Measurements from ENCODE around the gene RAPGEF2. TPM values are rescaled to one million over a fixed set of nuclear protein-coding genes. Genes with fewer than 3 reads are reported as not detected.

The RAPGEF2 gene
- total and polyA plus RNA-seq, 2 experiments from 2014 or later, result 8.4 to 79.3 TPM

DNA sequence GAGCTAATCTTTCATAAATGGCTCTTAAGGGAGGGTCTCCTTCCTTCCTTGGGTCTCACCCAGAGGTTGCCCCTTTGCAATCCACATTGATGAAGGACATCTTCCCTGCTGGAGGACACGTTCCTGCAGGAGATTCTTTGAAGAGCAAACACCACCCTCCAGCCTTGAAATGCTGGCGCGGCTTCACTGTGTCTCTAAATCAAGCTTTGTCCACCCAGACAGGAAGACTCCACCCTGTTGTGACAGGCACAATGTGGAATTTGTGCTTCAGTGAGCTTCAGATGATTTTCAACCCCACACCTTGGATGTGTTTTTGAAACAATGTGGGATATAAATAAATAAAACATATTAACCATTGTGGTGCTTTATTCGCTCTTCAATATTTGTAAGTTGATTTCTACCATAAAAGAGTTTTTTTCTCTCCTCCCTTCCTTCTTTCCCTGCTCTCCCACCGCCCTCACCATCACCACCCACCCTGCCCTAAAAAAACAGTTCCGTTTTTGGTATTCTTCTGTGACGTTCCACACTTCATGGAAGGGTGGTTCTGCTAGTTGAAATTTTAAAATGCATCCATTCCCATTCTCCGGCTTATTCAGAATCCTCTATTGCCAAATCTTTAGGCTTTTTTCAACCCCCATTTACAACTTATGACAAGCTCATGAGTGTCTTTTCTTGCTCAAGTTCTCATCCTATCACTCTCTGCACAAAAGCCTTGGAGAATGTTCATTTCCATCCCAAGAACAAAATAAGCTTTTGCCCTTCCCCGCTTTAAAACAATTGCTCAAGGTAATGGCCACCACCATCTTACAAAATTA lies 264.3 kb downstream of the RAPGEF2 start:
- no peaks in the 10 kb centered on the region for H4K20me1 ChIP-seq (ENCODE audit: insufficient read depth, poor library complexity, severe bottlenecking)
- no peak overlapping the region for H3K27ac ChIP-seq
- H3K4me3 ChIP-seq, result no peak overlapping the region
- no peak for DNase-seq (ENCODE audit: low spot score)
- H3K4me1 ChIP-seq (ENCODE audit: insufficient read depth), result no peaks in the 10 kb centered on the region
- no peaks in the 10 kb centered on the region for H3K9me2 ChIP-seq (replicated peaks; ENCODE audit: insufficient read depth)
- H3K9me3 ChIP-seq (ENCODE audit: low read depth), result no peaks in the 10 kb centered on the region
- H3K36me3 ChIP-seq (replicated peaks; ENCODE audit: insufficient read depth, low read depth), result no peaks in the 10 kb centered on the region
- no peak overlapping the region for H2AFZ ChIP-seq
- H3K27me3 ChIP-seq, result no peaks in the 10 kb centered on the region
- H3K4me2 ChIP-seq, result no peak overlapping the region
- WGBS (ENCODE audit: low lambda C conversion rate, missing lambda C conversion rate), result 79% methylated on average over 9 of the region's 9 CpGs
- no peaks in the 10 kb centered on the region for H3K79me2 ChIP-seq
- TF ChIP-seq EZH2phosphoT487 (IDR thresholded peaks at IDR 0.05; ENCODE audit: low read depth, severe bottlenecking, unreplicated experiment) (no peak), CTCF (IDR thresholded peaks at IDR 0.05; ENCODE audit: poor library complexity) (no peak), EZH2 (IDR thresholded peaks at IDR 0.05; ENCODE audit: borderline replicate concordance) (no peak)

DNA sequence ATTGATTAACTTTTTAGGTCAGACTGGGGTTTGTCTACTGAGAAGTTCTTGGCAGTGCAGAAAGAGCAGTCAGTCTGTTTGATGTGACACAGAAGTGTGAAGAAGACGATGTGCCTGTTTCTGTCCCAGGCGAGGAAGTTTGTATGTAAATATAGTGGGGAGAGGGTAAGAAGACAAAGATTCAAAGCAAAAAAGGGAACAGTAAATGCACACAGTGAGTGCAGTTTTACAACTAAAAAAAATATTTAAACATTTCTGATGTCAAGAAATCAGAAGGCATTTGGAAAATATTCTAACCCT lies 264.9 kb downstream of the RAPGEF2 start:
- H3K4me3 ChIP-seq, result no peak overlapping the region
- no peak overlapping the region for H3K27ac ChIP-seq
- TF ChIP-seq EZH2 (IDR thresholded peaks at IDR 0.05; ENCODE audit: borderline replicate concordance) (no peak), CTCF (IDR thresholded peaks at IDR 0.05; ENCODE audit: poor library complexity) (no peak), EZH2phosphoT487 (IDR thresholded peaks at IDR 0.05; ENCODE audit: low read depth, severe bottlenecking, unreplicated experiment) (no peak)
- no peak overlapping the region for H3K4me2 ChIP-seq
- no peaks in the 10 kb centered on the region for H3K79me2 ChIP-seq
- no peaks in the 10 kb centered on the region for H4K20me1 ChIP-seq (ENCODE audit: insufficient read depth, poor library complexity, severe bottlenecking)
- H3K9me3 ChIP-seq (ENCODE audit: low read depth), result no peaks in the 10 kb centered on the region
- no peaks in the 10 kb centered on the region for H3K4me1 ChIP-seq (ENCODE audit: insufficient read depth)
- no peaks in the 10 kb centered on the region for H3K36me3 ChIP-seq (replicated peaks; ENCODE audit: insufficient read depth, low read depth)
- H2AFZ ChIP-seq, result no peak overlapping the region
- no peaks in the 10 kb centered on the region for H3K9me2 ChIP-seq (replicated peaks; ENCODE audit: insufficient read depth)
- DNase-seq (ENCODE audit: low spot score), result no peak
- no peaks in the 10 kb centered on the region for H3K27me3 ChIP-seq
- WGBS (ENCODE audit: low lambda C conversion rate, missing lambda C conversion rate), result 56% methylated on average over 2 of the region's 2 CpGs

DNA sequence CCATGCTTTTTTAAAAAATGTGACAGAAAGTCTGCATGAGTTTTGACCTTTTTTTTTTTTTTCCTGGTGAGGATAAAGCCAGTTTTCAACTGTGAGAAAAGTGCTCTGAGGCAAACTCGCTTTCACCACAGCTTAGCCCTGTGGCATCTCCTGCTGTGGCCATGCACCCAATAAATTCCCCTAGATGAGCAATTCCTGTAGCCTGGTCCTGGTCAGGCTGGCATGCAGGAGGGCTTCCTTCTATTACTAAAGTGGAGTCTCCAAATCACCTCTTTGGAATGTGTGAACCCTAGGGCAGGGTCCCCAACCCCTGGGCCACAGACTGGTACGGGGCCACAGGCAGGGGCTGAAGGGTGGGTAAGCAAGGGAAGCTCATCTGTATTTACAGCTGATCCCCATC lies 265.4 kb downstream of the RAPGEF2 start:
- H3K4me1 ChIP-seq (ENCODE audit: insufficient read depth), result no peaks in the 10 kb centered on the region
- no peaks in the 10 kb centered on the region for H3K9me3 ChIP-seq (ENCODE audit: low read depth)
- TF ChIP-seq EZH2 (IDR thresholded peaks at IDR 0.05; ENCODE audit: borderline replicate concordance) (no peak), EZH2phosphoT487 (IDR thresholded peaks at IDR 0.05; ENCODE audit: low read depth, severe bottlenecking, unreplicated experiment) (no peak), CTCF (IDR thresholded peaks at IDR 0.05; ENCODE audit: poor library complexity) (no peak)
- no peaks in the 10 kb centered on the region for H3K27me3 ChIP-seq
- no peaks in the 10 kb centered on the region for H3K36me3 ChIP-seq (replicated peaks; ENCODE audit: insufficient read depth, low read depth)
- H3K27ac ChIP-seq, result no peak overlapping the region
- DNase-seq (ENCODE audit: low spot score), result no peak
- H2AFZ ChIP-seq, result no peak overlapping the region
- no peaks in the 10 kb centered on the region for H3K9me2 ChIP-seq (replicated peaks; ENCODE audit: insufficient read depth)
- H3K4me3 ChIP-seq, result no peak overlapping the region
- 95% methylated on average over 2 of the region's 2 CpGs for WGBS (ENCODE audit: low lambda C conversion rate, missing lambda C conversion rate)
- H3K79me2 ChIP-seq, result no peaks in the 10 kb centered on the region
- H4K20me1 ChIP-seq (ENCODE audit: insufficient read depth, poor library complexity, severe bottlenecking), result no peaks in the 10 kb centered on the region
- no peak overlapping the region for H3K4me2 ChIP-seq

Data from hepatocyte (in vitro differentiated cells).